Lung microvascular endothelial cell (primary cell): Measurements from ENCODE around the gene CAPZA1. TPM values are rescaled to one million over a fixed set of nuclear protein-coding genes. Genes with fewer than 3 reads are reported as not detected.

Experiments
- DNase-seq, 2 donors: peaks; one replicate each; pipeline versions ENCODE4 v3.0.0 to v3.0.0-alpha.2; 2010; ENCODE audit warnings: low read depth in 2 of 2
- total RNA-seq: library from RNA; depleted of rRNA; stranded (reverse); fragments of >200 nt; gene quantifications from 2 replicates; pipeline ENCODE4 v1.2.1, GENCODE V29; 2014

Gene CAPZA1
- total RNA-seq, 1 donor from 2014 or later: 154 TPM

- DNase-seq: no peak
These were observed 56.2 kb downstream of the CAPZA1 start for GRCh38 chr1:112675728-112676381.

GRCh38 chr1:112676543-112676942, 56.9 kb downstream of the CAPZA1 start:
- DNase-seq: no peak

- no peak for DNase-seq
These were observed 57.9 kb downstream of the CAPZA1 start for GRCh38 chr1:112677501-112677900.

GRCh38 chr1:112678605-112679004, 59.0 kb downstream of the CAPZA1 start:
- no peak for DNase-seq

- no peak for DNase-seq
These were observed 66.3 kb downstream of the CAPZA1 start for GRCh38 chr1:112685913-112686312.

GRCh38 chr1:112686417-112686816, 66.8 kb downstream of the CAPZA1 start:
- DNase-seq: no peak

GRCh38 chr1:112686835-112687234, 67.2 kb downstream of the CAPZA1 start:
- no peak for DNase-seq

- no peak for DNase-seq
These were observed 67.7 kb downstream of the CAPZA1 start for GRCh38 chr1:112687361-112687760.

- no peak for DNase-seq
These were observed 68.3 kb downstream of the CAPZA1 start for GRCh38 chr1:112687785-112688496.

GRCh38 chr1:112688781-112689193, 69.2 kb downstream of the CAPZA1 start:
- DNase-seq: no peak

GRCh38 chr1:112689196-112689841, 69.7 kb downstream of the CAPZA1 start:
- DNase-seq: no peak

GRCh38 chr1:112689842-112690237, 70.2 kb downstream of the CAPZA1 start:
- DNase-seq: no peak

- DNase-seq: no peak
These were observed 73.0 kb downstream of the CAPZA1 start for GRCh38 chr1:112692681-112693080.

GRCh38 chr1:112693821-112694220, 74.2 kb downstream of the CAPZA1 start:
- DNase-seq: no peak

GRCh38 chr1:112694363-112694929, 74.8 kb downstream of the CAPZA1 start:
- DNase-seq: no peak

GRCh38 chr1:112695276-112695675, 75.6 kb downstream of the CAPZA1 start:
- DNase-seq: no peak

- DNase-seq: no peak
These were observed 77.1 kb downstream of the CAPZA1 start for GRCh38 chr1:112696578-112697314.

GRCh38 chr1:112697781-112698201, 78.2 kb downstream of the CAPZA1 start:
- no peak for DNase-seq

GRCh38 chr1:112698366-112699310, 79.0 kb downstream of the CAPZA1 start:
- DNase-seq: peak in 1 of 2 donors; percentile 28

GRCh38 chr1:112699425-112700144, 80.0 kb downstream of the CAPZA1 start:
- peak in 1 of 2 donors; percentile 12 for DNase-seq
